ENCODE measurements around the gene HCCS.
"Not testable (repeated sequence)": the region's sequence is repeated elsewhere in the genome, so short reads cannot be mapped to it uniquely, and the experiment has no call there.

The HCCS gene

GRCh38 chrX:11111037-11111851 is at the start of gene HCCS:
Gene HCCS, plus strand, starts transcription at chrX:11111332. Its CDS starts 729 bp downstream, at chrX:11112061.
- peak; percentile 25 to 77 for DNase-seq

GRCh38 chrX:11064276-11064675 is 46.9 kb upstream of the HCCS start:
- DNase-seq = no peak

- DNase-seq = no peak
These were observed 46.1 kb upstream of the HCCS start for GRCh38 chrX:11064851-11065600.

- no peak for DNase-seq
These were observed 44.3 kb upstream of the HCCS start for GRCh38 chrX:11066812-11067211.

- no peak for DNase-seq
These were observed 37.8 kb upstream of the HCCS start for GRCh38 chrX:11073381-11073780.

- DNase-seq = no peak
These were observed 30.3 kb upstream of the HCCS start for GRCh38 chrX:11080741-11081305.

- DNase-seq = no peak
These were observed 29.6 kb upstream of the HCCS start for GRCh38 chrX:11081511-11081910.

GRCh38 chrX:11085305-11085704 is 25.8 kb upstream of the HCCS start:
- no peak for DNase-seq

- no peak for DNase-seq
These were observed 21.3 kb upstream of the HCCS start for GRCh38 chrX:11089802-11090201.

- no peak for DNase-seq
These were observed 13.2 kb upstream of the HCCS start for GRCh38 chrX:11097933-11098332.

GRCh38 chrX:11099465-11099864 is 11.7 kb upstream of the HCCS start:
- no peak for DNase-seq

GRCh38 chrX:11100281-11101035 is 10.7 kb upstream of the HCCS start:
- DNase-seq = no peak

GRCh38 chrX:11103006-11103405 is 8.1 kb upstream of the HCCS start:
- DNase-seq = no peak

- no peak for DNase-seq
These were observed 7.4 kb upstream of the HCCS start for GRCh38 chrX:11103751-11104150.

GRCh38 chrX:11105080-11105479 is 6.1 kb upstream of the HCCS start:
- no peak for DNase-seq

- no peak for DNase-seq
These were observed 2.7 kb upstream of the HCCS start for GRCh38 chrX:11108253-11108941.

- no peak for DNase-seq
These were observed 1.2 kb upstream of the HCCS start for GRCh38 chrX:11109968-11110367.

- DNase-seq = no peak
These were observed 815 bp downstream of the HCCS start for GRCh38 chrX:11111947-11112346.

- no peak for DNase-seq
These were observed 2.6 kb downstream of the HCCS start for GRCh38 chrX:11113731-11114130.

GRCh38 chrX:11117745-11118144 is 6.6 kb downstream of the HCCS start:
- no peak for DNase-seq

GRCh38 chrX:11119313-11119943 is 8.3 kb downstream of the HCCS start:
- DNase-seq = no peak

GRCh38 chrX:11123087-11123486 is 12.0 kb downstream of the HCCS start:
- DNase-seq = not testable (repeated sequence)
